ENCODE data around the gene EXOC6B.

The EXOC6B gene

GRCh38 chr2:72159211-72159993 lies 666.4 kb downstream of the EXOC6B start:
- H2BK120ac ChIP-seq (ENCODE audit: insufficient read depth, low read length, poor library complexity): no peak overlapping the region
- H3K4me2 ChIP-seq (ENCODE audit: low read length): no peak overlapping the region
- H3K9ac ChIP-seq (ENCODE audit: low read length): no peak overlapping the region
- H2BK12ac ChIP-seq (ENCODE audit: low read length): no peak overlapping the region
- no CpG with 5 or more reads among the region's 12 CpGs for whole genome bisulfite sequencing (ENCODE audit: extremely low coverage, insufficient coverage, insufficient read length)
- H3K79me1 ChIP-seq (ENCODE audit: low read length): no peaks in the 10 kb centered on the region
- no peaks in the 10 kb centered on the region for H3K36me3 ChIP-seq (ENCODE audit: control insufficient read depth in 1 of 2, insufficient read depth in 2 of 2, low read length in 2 of 2)
- no peak overlapping the region for H4K12ac ChIP-seq (ENCODE audit: low read depth, low read length)
- no peak overlapping the region for H3K4ac ChIP-seq (ENCODE audit: low read depth, low read length)
- H3K4me1 ChIP-seq (ENCODE audit: control insufficient read depth in 1 of 2, insufficient read depth in 2 of 2, low read length in 2 of 2): no peaks in the 10 kb centered on the region
- H3K4me3 ChIP-seq (ENCODE audit: low read depth, low read length): no peak overlapping the region
- no peaks in the 10 kb centered on the region for H3K27me3 ChIP-seq (ENCODE audit: insufficient read depth, low read length)
- H3K23ac ChIP-seq (ENCODE audit: low read length): no peak overlapping the region
- no peaks in the 10 kb centered on the region for H3K79me2 ChIP-seq (ENCODE audit: control insufficient read depth, insufficient read depth, low read length, poor library complexity)
- no peak overlapping the region for H2AFZ ChIP-seq (ENCODE audit: insufficient read depth, low read length, poor library complexity)
- no peak overlapping the region for H4K91ac ChIP-seq (ENCODE audit: low read depth, low read length)
- H4K8ac ChIP-seq (ENCODE audit: low read depth, low read length): no peak overlapping the region
- H3K14ac ChIP-seq (ENCODE audit: low read length): no peak overlapping the region
- no peaks in the 10 kb centered on the region for H3K9me3 ChIP-seq (ENCODE audit: insufficient read depth, low read depth, low read length)
- no peak for DNase-seq
- no peak overlapping the region for H3K18ac ChIP-seq (ENCODE audit: low read length)
- no peak overlapping the region for H3K27ac ChIP-seq (ENCODE audit: low read depth, low read length)
- no peak overlapping the region for H2BK5ac ChIP-seq (ENCODE audit: low read depth, low read length, poor library complexity)
- H2AK5ac ChIP-seq (ENCODE audit: low read length): no peak overlapping the region

- H4K8ac ChIP-seq (ENCODE audit: low read depth, low read length): no peak overlapping the region
- no peak overlapping the region for H2AK5ac ChIP-seq (ENCODE audit: low read length)
- WGBS (ENCODE audit: extremely low coverage, insufficient coverage, insufficient read length): no CpG with 5 or more reads among the region's 8 CpGs
- H2AFZ ChIP-seq (ENCODE audit: insufficient read depth, low read length, poor library complexity): no peak overlapping the region
- no peak overlapping the region for H2BK5ac ChIP-seq (ENCODE audit: low read depth, low read length, poor library complexity)
- no peak overlapping the region for H2BK12ac ChIP-seq (ENCODE audit: low read length)
- no peaks in the 10 kb centered on the region for H3K9me3 ChIP-seq (ENCODE audit: insufficient read depth, low read depth, low read length)
- H3K27me3 ChIP-seq (ENCODE audit: insufficient read depth, low read length): no peaks in the 10 kb centered on the region
- no peaks in the 10 kb centered on the region for H3K36me3 ChIP-seq (ENCODE audit: control insufficient read depth in 1 of 2, insufficient read depth in 2 of 2, low read length in 2 of 2)
- no peak overlapping the region for H3K4ac ChIP-seq (ENCODE audit: low read depth, low read length)
- no peak overlapping the region for H2BK120ac ChIP-seq (ENCODE audit: insufficient read depth, low read length, poor library complexity)
- no peak for DNase-seq
- no peak overlapping the region for H4K91ac ChIP-seq (ENCODE audit: low read depth, low read length)
- H3K79me1 ChIP-seq (ENCODE audit: low read length): no peaks in the 10 kb centered on the region
- H3K14ac ChIP-seq (ENCODE audit: low read length): no peak overlapping the region
- no peak overlapping the region for H3K4me2 ChIP-seq (ENCODE audit: low read length)
- no peak overlapping the region for H4K12ac ChIP-seq (ENCODE audit: low read depth, low read length)
- H3K4me1 ChIP-seq (ENCODE audit: control insufficient read depth in 1 of 2, insufficient read depth in 2 of 2, low read length in 2 of 2): peaks cover 3 to 4% of the 10 kb centered on the region in 2 experiments
- H3K23ac ChIP-seq (ENCODE audit: low read length): no peak overlapping the region
- no peak overlapping the region for H3K27ac ChIP-seq (ENCODE audit: low read depth, low read length)
- H3K18ac ChIP-seq (ENCODE audit: low read length): no peak overlapping the region
- no peaks in the 10 kb centered on the region for H3K79me2 ChIP-seq (ENCODE audit: control insufficient read depth, insufficient read depth, low read length, poor library complexity)
- no peak overlapping the region for H3K4me3 ChIP-seq (ENCODE audit: low read depth, low read length)
- no peak overlapping the region for H3K9ac ChIP-seq (ENCODE audit: low read length)
Observed at GRCh38 chr2:72157871-72158771, 667.7 kb downstream of the EXOC6B start.

- H3K36me3 ChIP-seq (ENCODE audit: control insufficient read depth in 1 of 2, insufficient read depth in 2 of 2, low read length in 2 of 2): no peaks in the 10 kb centered on the region
- WGBS (ENCODE audit: extremely low coverage, insufficient coverage, insufficient read length): no CpG with 5 or more reads among the region's 2 CpGs
- H3K4ac ChIP-seq (ENCODE audit: low read depth, low read length): no peak overlapping the region
- H3K4me1 ChIP-seq (ENCODE audit: control insufficient read depth in 1 of 2, insufficient read depth in 2 of 2, low read length in 2 of 2): peaks cover 4 to 6% of the 10 kb centered on the region in 2 experiments
- no peak overlapping the region for H3K18ac ChIP-seq (ENCODE audit: low read length)
- H3K27ac ChIP-seq (ENCODE audit: low read depth, low read length): no peak overlapping the region
- H4K91ac ChIP-seq (ENCODE audit: low read depth, low read length): no peak overlapping the region
- no peak overlapping the region for H2BK120ac ChIP-seq (ENCODE audit: insufficient read depth, low read length, poor library complexity)
- H3K4me2 ChIP-seq (ENCODE audit: low read length): no peak overlapping the region
- no peaks in the 10 kb centered on the region for H3K79me2 ChIP-seq (ENCODE audit: control insufficient read depth, insufficient read depth, low read length, poor library complexity)
- H3K14ac ChIP-seq (ENCODE audit: low read length): no peak overlapping the region
- H4K8ac ChIP-seq (ENCODE audit: low read depth, low read length): no peak overlapping the region
- no peak overlapping the region for H3K4me3 ChIP-seq (ENCODE audit: low read depth, low read length)
- no peak overlapping the region for H3K9ac ChIP-seq (ENCODE audit: low read length)
- no peak for DNase-seq
- H2BK12ac ChIP-seq (ENCODE audit: low read length): no peak overlapping the region
- no peaks in the 10 kb centered on the region for H3K27me3 ChIP-seq (ENCODE audit: insufficient read depth, low read length)
- H2BK5ac ChIP-seq (ENCODE audit: low read depth, low read length, poor library complexity): no peak overlapping the region
- H4K12ac ChIP-seq (ENCODE audit: low read depth, low read length): no peak overlapping the region
- no peaks in the 10 kb centered on the region for H3K79me1 ChIP-seq (ENCODE audit: low read length)
- no peak overlapping the region for H3K23ac ChIP-seq (ENCODE audit: low read length)
- H3K9me3 ChIP-seq (ENCODE audit: insufficient read depth, low read depth, low read length): no peaks in the 10 kb centered on the region
- no peak overlapping the region for H2AK5ac ChIP-seq (ENCODE audit: low read length)
- H2AFZ ChIP-seq (ENCODE audit: insufficient read depth, low read length, poor library complexity): no peak overlapping the region
Observed at GRCh38 chr2:72156872-72157271, 669.0 kb downstream of the EXOC6B start.

DNA sequence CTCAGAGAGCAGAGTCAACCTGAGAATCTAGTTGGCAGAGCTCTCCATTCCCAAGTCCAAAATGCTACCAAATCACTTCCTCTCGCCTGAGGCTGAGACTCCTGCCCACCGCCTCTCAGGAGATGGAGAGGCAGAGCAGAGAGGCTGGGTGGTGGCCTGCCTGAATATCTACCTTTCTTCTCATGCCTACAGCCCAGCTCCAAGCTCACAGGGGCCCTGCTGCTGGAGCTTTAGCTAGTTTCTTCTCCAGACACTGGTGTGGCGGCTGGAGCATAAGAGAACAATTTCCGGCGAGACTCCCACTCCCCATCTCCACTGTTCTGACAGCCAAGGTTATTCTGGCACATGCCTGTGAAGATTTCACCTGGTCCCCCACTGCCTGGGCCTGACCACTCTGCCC lies 670.1 kb downstream of the EXOC6B start:
- Histone ChIP-seq H3K23ac (ENCODE audit: low read length) (no peak overlapping the region), H3K79me2 (ENCODE audit: control insufficient read depth, insufficient read depth, low read length, poor library complexity) (no peaks in the 10 kb centered on the region), H2BK120ac (ENCODE audit: insufficient read depth, low read length, poor library complexity) (no peak overlapping the region), H3K4me3 (ENCODE audit: low read depth, low read length) (no peak overlapping the region), H3K9me3 (ENCODE audit: insufficient read depth, low read depth, low read length) (no peaks in the 10 kb centered on the region), H3K4me2 (ENCODE audit: low read length) (no peak overlapping the region), H3K36me3 (ENCODE audit: control insufficient read depth in 1 of 2, insufficient read depth in 2 of 2, low read length in 2 of 2) (no peaks in the 10 kb centered on the region), H3K9ac (ENCODE audit: low read length) (no peak overlapping the region), H4K91ac (ENCODE audit: low read depth, low read length) (no peak overlapping the region), H2BK5ac (ENCODE audit: low read depth, low read length, poor library complexity) (no peak overlapping the region), H3K4me1 (ENCODE audit: control insufficient read depth in 1 of 2, insufficient read depth in 2 of 2, low read length in 2 of 2) (peaks cover 4 to 6% of the 10 kb centered on the region in 2 experiments), H3K4ac (ENCODE audit: low read depth, low read length) (no peak overlapping the region), H4K12ac (ENCODE audit: low read depth, low read length) (no peak overlapping the region), H4K8ac (ENCODE audit: low read depth, low read length) (no peak overlapping the region), H3K18ac (ENCODE audit: low read length) (no peak overlapping the region), H2AFZ (ENCODE audit: insufficient read depth, low read length, poor library complexity) (no peak overlapping the region), H3K27ac (ENCODE audit: low read depth, low read length) (no peak overlapping the region), H2BK12ac (ENCODE audit: low read length) (no peak overlapping the region), H3K27me3 (ENCODE audit: insufficient read depth, low read length) (no peaks in the 10 kb centered on the region), H2AK5ac (ENCODE audit: low read length) (no peak overlapping the region), H3K14ac (ENCODE audit: low read length) (no peak overlapping the region), H3K79me1 (ENCODE audit: low read length) (no peaks in the 10 kb centered on the region)
- WGBS (ENCODE audit: extremely low coverage, insufficient coverage, insufficient read length): no CpG with 5 or more reads among the region's 5 CpGs
- DNase-seq: no peak
